ENCODE measurements around the gene SULT1C4.
"Not testable (repeated sequence)": the region's sequence is repeated elsewhere in the genome, so short reads cannot be mapped to it uniquely, and the experiment has no call there.

SULT1C4 gene

GRCh38 chr2:108377815-108378630 is at the start of gene SULT1C4:
Gene SULT1C4 (plus strand): TSS chr2:108377954. CDS start chr2:108378338, 384 bp downstream.
- DNase-seq: no peak

GRCh38 chr2:108329771-108330170 is 48.0 kb upstream of the SULT1C4 start:
- no peak for DNase-seq

- no peak for DNase-seq
Measured at GRCh38 chr2:108330979-108331378, 46.8 kb upstream of the SULT1C4 start.

- no peak for DNase-seq
Measured at GRCh38 chr2:108345951-108346350, 31.8 kb upstream of the SULT1C4 start.

GRCh38 chr2:108346827-108347226 is 30.9 kb upstream of the SULT1C4 start:
- DNase-seq: no peak

- DNase-seq: no peak
Measured at GRCh38 chr2:108347786-108348185, 30.0 kb upstream of the SULT1C4 start.

GRCh38 chr2:108348816-108349570 is 28.8 kb upstream of the SULT1C4 start:
- no peak for DNase-seq

- no peak for DNase-seq
Measured at GRCh38 chr2:108349571-108349928, 28.2 kb upstream of the SULT1C4 start.

GRCh38 chr2:108351889-108352288 is 25.9 kb upstream of the SULT1C4 start:
- DNase-seq: no peak

- no peak for DNase-seq
Measured at GRCh38 chr2:108354136-108354535, 23.6 kb upstream of the SULT1C4 start.

- DNase-seq: no peak
Measured at GRCh38 chr2:108355906-108356734, 21.6 kb upstream of the SULT1C4 start.

- DNase-seq: not testable (repeated sequence)
Measured at GRCh38 chr2:108359336-108359735, 18.4 kb upstream of the SULT1C4 start.

GRCh38 chr2:108360776-108361468 is 16.8 kb upstream of the SULT1C4 start:
- DNase-seq: no peak

- DNase-seq: no peak
Measured at GRCh38 chr2:108363024-108363907, 14.5 kb upstream of the SULT1C4 start.

GRCh38 chr2:108363908-108364225 is 13.9 kb upstream of the SULT1C4 start:
- DNase-seq: no peak

GRCh38 chr2:108364676-108365297 is 13.0 kb upstream of the SULT1C4 start:
- DNase-seq: no peak

GRCh38 chr2:108365656-108366055 is 12.1 kb upstream of the SULT1C4 start:
- DNase-seq: no peak

GRCh38 chr2:108367014-108367413 is 10.7 kb upstream of the SULT1C4 start:
- no peak for DNase-seq

- DNase-seq: no peak
Measured at GRCh38 chr2:108367561-108368175, 10.1 kb upstream of the SULT1C4 start.

- DNase-seq: no peak
Measured at GRCh38 chr2:108369153-108369552, 8.6 kb upstream of the SULT1C4 start.

GRCh38 chr2:108370080-108370479 is 7.7 kb upstream of the SULT1C4 start:
- DNase-seq: no peak

All from RPMI8226 (cell line).